Hematopoietic multipotent progenitor cell (in vitro differentiated cells): Measurements from ENCODE around the gene PGLYRP2. TPM values are rescaled to one million over a fixed set of nuclear protein-coding genes. Genes with fewer than 3 reads are reported as not detected.

ENCODE experiments used
- DNase-seq, 3 donors: peaks; one replicate each; pipeline ENCODE4 v3.0.0-alpha.2; 2011 to 2015; ENCODE audit warnings: low read depth in 2 of 3, low spot score in 2 of 3
- small RNA-seq: library from RNA; depleted of rRNA; stranded (forward); fragments of <200 nt; gene quantifications from one replicate; pipeline ENCODE3, GENCODE V24; 2012
- total RNA-seq: library from RNA; depleted of rRNA; stranded (reverse); fragments of >200 nt; gene quantifications from one replicate; pipeline ENCODE4 v1.2.3, GENCODE V29; 2012

PGLYRP2 gene
- total RNA-seq, 1 donor: under 0.01 TPM

DNA sequence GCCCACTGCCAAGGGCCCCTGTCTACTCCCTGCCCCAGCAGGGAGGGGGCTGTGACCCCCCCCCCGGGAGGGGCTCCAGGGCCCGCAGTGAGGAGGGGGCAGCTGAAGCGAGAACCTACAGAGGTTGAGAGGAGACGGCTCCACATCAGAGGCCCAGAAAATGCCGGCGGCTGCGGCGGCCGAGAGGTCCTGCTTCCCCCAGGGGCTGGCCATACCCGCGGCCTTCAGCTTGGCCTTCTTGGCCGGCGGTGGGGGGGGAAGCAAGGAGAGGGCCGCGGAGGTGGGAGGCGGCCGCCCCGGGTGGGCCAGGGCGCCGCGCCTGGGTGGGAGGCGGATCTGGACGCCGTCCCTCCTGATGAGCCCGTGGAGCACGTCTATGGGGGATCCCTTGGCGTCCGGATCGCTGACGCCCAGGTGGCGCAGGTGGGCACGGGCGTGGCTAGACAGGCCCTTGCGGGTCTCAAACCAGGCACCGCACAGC, 51.3 kb downstream of the PGLYRP2 start:
- no peak for DNase-seq

DNA sequence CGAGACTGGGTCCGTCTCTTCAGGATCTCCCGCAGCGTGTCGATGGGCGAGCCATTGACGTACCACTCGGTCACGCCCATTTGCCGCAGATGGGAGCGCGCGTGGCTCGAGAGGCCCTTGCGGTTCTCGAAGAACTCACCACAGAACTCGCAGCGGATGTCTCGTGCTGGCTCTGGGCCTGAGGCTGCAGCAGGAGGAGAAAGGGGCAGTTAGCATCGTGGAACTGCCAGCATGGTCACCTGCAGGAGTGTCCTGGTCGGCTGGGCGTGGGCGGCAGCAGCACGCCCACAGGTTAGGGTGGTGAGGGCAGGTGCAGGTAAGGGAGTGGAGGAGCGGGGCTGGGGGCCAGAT, 52.0 kb downstream of the PGLYRP2 start:
- no peak for DNase-seq

DNA sequence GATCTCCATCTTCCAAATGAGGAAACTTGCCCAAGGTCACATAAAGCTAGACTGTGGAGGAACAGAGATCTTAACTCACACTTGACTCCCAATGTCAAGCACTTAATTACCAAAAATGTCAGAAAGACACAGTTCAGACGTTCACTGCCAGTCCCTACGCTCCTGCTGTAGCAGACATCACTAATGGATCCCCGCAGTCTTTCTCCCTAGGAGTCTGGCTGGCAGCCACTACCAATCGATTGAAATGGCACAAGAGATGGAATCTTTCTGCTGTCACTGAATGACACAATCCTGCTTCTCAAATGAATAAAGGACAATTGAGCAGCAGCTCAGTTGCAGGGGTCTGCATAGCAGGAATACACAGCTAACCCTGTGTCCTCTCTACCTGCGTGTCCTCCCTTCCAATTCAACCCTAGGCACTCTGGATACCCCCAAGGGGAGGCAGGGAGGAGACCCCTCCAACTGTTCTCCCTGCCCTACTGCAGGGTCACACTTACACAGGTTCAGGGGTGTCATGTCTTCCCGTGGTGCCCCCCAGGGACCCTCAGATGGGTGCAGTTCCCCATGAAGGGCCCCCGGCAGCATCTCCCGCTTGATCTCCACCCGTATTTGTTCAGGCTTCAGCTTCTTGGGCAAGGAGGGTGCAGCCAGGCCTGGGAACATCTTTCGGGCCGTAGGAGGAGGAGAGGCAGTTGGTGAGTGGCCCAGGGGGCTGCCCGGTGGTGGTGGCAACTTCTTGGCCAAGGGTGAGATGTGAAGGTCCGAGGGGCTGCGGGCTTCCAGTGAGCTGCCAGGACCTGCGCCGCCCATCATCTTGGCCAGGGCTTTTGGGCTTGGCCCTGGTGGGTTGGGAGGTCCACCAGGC, 52.6 kb downstream of the PGLYRP2 start:
- DNase-seq: no peak

DNA sequence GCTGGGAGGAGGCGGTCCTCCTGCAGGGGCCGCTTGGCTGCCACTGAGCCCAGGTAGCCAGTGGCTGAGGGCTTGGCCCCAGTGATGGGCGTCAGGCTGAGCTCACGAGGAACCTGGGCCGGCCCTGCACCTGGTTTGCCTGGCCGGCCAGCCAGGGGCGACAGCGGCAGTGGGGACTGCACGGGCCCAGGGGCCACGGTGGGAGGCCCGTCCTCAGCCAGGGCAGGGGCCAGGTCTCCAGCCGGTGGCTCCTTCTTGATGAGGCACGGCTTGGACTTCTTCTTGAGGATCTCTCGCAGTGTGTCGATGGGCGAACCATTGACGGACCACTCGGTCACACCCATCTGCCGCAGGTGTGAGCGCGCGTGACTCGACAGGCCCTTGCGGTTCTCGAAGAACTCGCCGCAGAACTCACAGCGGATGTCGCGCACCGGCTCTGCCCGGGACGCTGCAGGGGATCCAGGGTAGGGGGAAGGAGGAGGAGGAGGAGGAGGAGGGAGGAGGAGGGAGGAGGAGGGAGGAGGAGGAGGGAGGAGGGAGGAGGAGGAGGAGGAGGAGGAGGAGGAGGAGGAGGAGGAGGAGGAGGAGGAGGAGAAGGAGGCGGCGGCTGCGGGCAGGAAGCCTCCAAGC, 53.9 kb downstream of the PGLYRP2 start:
- DNase-seq: no peak

DNA sequence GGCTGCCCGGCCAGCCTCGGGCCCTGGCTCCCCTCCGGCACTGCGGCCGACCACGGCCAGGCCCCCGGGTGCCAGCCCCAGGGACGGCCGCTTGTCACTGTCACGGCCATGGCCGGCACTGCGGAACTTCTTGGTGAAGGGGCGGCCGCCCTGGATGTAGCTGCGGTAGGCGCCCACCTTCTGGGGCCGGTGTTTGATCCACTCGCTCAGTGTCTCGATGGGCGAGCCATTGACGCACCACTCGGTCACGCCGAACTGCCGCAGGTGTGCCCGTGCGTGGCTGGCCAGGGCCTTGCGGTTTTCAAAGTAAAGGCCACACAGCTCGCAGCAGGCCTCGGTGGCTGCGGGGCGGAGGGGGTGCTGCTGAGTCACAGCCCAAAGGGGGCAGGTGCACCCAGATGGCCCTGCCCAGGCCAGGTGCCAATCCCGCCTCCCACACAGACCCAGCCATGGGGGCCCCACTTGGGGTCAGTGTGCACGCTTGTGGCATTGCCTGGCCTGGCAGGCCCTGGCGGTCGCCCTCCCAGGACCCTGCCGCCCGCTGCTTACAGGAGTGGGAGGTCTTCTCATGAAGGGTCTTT, 54.5 kb downstream of the PGLYRP2 start:
- DNase-seq: no peak

DNA sequence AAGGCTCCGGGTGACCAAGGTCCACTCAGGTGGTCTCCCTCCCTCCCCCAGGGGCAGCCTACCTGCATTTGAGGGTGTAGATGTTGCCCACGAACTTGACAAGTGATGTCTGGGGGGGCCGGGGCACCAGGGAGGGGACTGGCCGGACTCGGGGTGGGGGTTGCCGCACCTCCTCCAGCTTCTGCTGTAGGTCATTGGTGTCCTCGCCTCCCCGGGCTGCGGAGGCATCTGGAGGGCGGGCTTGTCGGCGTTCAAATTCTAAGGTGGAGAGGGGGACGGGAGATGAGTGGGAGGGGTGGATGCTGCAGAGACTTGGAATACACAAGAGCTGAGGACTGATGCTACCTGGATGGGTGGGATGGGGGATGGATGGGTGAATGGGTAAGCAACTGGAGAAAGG, 55.2 kb downstream of the PGLYRP2 start:
- DNase-seq: no peak

DNA sequence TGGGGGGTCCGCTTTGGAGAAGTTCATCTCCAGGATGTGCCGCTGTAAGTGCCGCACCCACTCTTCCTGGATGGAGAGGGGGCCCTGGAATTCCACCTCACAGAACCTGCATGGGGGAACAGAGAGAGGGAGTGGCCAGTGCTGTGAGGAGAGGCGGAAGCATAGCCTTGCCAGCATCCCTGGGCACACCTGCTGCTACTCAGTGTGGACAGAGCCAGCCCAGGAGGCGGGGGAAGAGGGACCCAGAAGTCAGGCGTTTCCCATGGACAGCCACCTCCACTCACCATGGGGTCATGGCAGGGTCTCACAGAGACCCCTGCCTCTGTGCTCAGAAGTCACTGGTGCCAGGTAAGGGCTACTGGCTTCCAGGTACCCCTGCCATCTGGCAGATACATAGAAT, 56.2 kb downstream of the PGLYRP2 start:
- no peak for DNase-seq

DNA sequence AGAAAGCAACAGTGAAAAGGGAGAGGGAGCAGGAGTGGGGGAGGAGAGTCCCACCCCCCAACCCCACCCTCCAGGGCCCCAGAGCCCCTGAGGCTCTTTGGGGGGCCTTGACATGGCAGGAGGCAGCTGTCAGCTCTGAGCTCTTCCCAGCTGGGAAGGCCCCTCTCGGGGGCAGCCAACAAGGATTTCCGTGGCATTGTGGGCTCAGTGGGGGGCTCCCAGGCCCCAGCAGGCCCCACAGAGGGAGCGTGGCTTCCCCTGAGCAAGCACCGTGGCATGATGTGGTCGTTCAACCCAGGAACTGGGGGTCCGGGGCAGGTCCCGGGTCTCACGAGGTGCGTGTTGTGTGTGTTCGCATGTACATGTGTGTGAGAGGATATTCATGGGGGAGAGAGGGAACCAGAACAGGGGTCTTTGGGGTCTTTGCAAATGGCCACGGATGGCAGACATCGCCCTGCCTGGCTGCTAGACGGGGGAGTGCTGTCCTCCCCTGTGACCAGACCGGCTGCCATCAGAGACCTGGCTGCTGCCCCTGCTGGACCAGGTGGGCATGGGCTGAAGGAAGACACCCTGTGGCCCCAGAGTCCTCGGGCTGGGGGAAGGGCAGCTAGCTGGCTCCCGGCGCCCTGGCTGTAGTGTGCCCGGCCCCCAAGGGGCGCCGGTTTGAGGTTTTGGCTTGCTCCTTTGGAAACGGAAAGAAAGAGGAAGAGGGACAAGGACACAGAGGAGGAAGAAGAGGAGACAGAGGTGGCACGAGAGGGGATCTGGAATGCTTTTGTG, 56.8 kb downstream of the PGLYRP2 start:
- no peak for DNase-seq

DNA sequence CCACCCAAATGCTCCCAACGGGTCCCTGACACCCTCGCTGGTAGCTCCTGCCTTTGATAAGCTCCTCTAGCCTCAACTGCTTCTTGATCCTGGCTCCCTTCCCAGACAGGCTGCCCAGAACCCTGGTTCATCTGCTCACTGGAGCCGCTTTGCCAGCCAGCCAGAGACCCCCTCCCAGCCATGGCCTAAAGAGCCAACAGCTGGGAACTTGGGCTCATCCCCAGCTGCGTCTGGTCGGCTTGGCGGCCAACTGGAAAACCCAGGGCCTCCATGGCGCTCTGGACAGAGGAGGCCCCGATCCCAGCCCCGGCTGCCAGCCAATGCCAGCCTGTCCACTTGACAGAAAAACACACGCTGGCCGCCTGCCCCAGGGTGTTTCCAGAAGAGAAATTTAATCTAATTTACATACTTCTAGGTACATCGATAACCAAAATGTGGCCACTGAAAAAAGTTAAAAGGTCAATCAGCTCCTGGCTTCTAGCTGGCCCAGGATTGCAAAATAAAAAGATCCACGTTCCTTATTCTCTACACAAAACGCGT, 57.5 kb downstream of the PGLYRP2 start:
- no peak for DNase-seq

DNA sequence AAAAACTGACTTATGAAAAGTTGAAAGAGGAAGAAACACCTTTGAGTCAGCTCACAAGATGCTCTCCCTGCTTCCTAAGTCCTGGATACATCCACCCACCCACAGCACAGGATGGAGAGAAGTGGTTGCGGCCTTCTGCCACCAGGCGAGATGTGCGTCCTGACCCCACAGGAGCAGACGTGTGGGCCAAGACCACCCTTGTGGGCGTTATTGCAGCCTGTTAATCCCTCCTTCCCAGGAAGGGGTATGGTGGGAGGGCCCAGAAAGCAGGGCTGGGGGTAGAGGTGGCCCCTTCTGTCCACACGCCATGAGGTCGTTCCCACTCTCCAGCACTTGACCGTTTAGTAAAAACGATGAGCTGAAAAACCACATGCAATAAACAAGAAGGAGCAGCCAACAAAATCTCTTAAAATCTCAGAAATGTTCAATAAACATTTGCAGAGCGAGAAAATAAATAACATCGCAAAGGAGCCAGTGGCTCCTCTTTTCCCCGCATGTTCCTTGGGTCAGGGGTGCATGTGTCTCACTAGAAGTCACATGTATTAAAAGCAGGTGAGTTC, 58.1 kb downstream of the PGLYRP2 start:
- DNase-seq: no peak

DNA sequence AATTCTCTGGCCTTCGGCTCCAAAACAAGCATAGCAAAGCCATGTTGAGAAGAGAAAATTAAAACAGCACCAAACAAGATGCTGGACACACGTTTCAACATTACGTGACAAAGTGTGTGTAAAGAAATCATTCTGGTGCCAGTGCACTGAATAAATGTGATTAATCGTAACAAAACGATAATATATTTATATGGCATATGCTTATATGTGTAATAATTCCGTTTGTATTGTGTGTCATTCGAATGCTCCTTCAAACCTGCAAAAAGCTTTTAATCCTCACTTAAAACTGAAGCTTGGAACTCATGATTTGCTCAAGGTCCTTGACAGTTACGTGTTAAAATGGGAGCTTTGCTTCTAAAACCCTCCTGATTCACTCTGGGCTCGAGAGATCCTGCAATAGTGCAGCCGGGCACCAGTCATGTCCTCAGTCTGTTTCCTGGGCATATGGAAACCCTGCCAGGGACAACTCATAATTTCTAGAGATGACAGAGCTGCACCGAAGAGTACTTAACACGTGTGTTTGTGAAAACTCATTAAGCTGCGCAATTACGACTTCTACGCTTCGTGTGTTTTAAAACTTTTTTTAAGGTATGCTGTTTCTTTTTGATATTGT, 59.8 kb downstream of the PGLYRP2 start:
- DNase-seq: no peak

Small RNA genes lying within 50 kb of the gene (small RNA-seq; reads per million reads assigned to genes)
- gene MIR1470: not detected

Other genes starting within 250 kb of the PGLYRP2 start
- gene EPHX3, start 247.1 kb downstream of the PGLYRP2 start, total RNA-seq: 0.27 TPM
- 32.3 TPM for gene BRD4, start 147.0 kb downstream of the PGLYRP2 start, total RNA-seq
- 33.4 TPM for gene AKAP8, start 99.7 kb downstream of the PGLYRP2 start, total RNA-seq
- gene AKAP8L, start 60.5 kb downstream of the PGLYRP2 start, total RNA-seq: 119 TPM
- gene WIZ, start 29.5 kb downstream of the PGLYRP2 start, total RNA-seq: 12.7 TPM
- 66.8 TPM for gene RASAL3, start 15.0 kb downstream of the PGLYRP2 start, total RNA-seq
- 5.4 TPM for gene CYP4F22, start 29.0 kb upstream of the PGLYRP2 start, total RNA-seq
- gene CYP4F8, start 135.7 kb upstream of the PGLYRP2 start, total RNA-seq: under 0.01 TPM
- 0.27 TPM for gene CYP4F3, start 161.4 kb upstream of the PGLYRP2 start, total RNA-seq
- 0.27 TPM for gene CYP4F12, start 193.6 kb upstream of the PGLYRP2 start, total RNA-seq
- not detected for gene OR10H2, start 248.5 kb upstream of the PGLYRP2 start, total RNA-seq